Measurements from ENCODE around the gene MAP3K7. TPM values are rescaled to one million over a fixed set of nuclear protein-coding genes. Genes with fewer than 3 reads are reported as not detected.

The MAP3K7 gene
- total and polyA plus RNA-seq, 2 of the 8 experiments (the other 6 are each of a cell fraction or from before 2014, with no cell fraction given) = 27.3 to 34.8 TPM

DNA sequence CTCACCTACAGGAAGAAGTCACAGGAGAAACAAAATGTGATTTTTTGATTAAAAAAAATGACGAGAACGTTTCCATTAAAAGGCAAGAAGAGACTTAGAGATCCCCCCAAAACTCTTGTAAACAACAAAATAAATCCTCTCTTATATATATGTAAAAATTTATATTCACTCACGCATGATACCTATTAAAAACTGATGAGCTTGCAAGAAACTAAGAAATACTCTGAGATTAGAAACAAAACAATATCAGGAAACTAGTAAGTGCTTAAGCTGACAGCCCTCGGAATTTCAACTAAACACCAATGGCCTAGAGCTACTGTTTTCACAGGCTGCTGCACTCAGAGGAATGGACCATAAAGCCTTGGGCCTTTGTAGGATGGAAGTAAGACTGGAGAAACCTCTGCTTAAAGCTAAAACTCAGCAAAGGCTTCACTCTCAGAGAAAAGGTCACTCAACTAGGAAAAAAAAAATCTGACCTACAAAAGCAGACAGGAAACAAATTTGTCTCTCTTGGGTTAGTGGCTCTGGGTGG, 63.0 kb downstream of the MAP3K7 start (continued):
- TF ChIP-seq, protein P1, sequence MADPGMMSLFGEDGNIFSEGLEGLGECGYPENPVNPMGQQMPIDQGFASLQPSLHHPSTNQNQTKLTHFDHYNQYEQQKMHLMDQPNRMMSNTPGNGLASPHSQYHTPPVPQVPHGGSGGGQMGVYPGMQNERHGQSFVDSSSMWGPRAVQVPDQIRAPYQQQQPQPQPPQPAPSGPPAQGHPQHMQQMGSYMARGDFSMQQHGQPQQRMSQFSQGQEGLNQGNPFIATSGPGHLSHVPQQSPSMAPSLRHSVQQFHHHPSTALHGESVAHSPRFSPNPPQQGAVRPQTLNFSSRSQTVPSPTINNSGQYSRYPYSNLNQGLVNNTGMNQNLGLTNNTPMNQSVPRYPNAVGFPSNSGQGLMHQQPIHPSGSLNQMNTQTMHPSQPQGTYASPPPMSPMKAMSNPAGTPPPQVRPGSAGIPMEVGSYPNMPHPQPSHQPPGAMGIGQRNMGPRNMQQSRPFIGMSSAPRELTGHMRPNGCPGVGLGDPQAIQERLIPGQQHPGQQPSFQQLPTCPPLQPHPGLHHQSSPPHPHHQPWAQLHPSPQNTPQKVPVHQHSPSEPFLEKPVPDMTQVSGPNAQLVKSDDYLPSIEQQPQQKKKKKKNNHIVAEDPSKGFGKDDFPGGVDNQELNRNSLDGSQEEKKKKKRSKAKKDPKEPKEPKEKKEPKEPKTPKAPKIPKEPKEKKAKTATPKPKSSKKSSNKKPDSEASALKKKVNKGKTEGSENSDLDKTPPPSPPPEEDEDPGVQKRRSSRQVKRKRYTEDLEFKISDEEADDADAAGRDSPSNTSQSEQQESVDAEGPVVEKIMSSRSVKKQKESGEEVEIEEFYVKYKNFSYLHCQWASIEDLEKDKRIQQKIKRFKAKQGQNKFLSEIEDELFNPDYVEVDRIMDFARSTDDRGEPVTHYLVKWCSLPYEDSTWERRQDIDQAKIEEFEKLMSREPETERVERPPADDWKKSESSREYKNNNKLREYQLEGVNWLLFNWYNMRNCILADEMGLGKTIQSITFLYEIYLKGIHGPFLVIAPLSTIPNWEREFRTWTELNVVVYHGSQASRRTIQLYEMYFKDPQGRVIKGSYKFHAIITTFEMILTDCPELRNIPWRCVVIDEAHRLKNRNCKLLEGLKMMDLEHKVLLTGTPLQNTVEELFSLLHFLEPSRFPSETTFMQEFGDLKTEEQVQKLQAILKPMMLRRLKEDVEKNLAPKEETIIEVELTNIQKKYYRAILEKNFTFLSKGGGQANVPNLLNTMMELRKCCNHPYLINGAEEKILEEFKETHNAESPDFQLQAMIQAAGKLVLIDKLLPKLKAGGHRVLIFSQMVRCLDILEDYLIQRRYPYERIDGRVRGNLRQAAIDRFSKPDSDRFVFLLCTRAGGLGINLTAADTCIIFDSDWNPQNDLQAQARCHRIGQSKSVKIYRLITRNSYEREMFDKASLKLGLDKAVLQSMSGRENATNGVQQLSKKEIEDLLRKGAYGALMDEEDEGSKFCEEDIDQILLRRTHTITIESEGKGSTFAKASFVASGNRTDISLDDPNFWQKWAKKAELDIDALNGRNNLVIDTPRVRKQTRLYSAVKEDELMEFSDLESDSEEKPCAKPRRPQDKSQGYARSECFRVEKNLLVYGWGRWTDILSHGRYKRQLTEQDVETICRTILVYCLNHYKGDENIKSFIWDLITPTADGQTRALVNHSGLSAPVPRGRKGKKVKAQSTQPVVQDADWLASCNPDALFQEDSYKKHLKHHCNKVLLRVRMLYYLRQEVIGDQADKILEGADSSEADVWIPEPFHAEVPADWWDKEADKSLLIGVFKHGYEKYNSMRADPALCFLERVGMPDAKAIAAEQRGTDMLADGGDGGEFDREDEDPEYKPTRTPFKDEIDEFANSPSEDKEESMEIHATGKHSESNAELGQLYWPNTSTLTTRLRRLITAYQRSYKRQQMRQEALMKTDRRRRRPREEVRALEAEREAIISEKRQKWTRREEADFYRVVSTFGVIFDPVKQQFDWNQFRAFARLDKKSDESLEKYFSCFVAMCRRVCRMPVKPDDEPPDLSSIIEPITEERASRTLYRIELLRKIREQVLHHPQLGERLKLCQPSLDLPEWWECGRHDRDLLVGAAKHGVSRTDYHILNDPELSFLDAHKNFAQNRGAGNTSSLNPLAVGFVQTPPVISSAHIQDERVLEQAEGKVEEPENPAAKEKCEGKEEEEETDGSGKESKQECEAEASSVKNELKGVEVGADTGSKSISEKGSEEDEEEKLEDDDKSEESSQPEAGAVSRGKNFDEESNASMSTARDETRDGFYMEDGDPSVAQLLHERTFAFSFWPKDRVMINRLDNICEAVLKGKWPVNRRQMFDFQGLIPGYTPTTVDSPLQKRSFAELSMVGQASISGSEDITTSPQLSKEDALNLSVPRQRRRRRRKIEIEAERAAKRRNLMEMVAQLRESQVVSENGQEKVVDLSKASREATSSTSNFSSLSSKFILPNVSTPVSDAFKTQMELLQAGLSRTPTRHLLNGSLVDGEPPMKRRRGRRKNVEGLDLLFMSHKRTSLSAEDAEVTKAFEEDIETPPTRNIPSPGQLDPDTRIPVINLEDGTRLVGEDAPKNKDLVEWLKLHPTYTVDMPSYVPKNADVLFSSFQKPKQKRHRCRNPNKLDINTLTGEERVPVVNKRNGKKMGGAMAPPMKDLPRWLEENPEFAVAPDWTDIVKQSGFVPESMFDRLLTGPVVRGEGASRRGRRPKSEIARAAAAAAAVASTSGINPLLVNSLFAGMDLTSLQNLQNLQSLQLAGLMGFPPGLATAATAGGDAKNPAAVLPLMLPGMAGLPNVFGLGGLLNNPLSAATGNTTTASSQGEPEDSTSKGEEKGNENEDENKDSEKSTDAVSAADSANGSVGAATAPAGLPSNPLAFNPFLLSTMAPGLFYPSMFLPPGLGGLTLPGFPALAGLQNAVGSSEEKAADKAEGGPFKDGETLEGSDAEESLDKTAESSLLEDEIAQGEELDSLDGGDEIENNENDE (IDR thresholded peaks at IDR 0.05; ENCODE audit: insufficient replicate concordance, low read length) = no peak
- TF ChIP-seq SP2 (IDR thresholded peaks at IDR 0.05; ENCODE audit: low read length) (no peak), CHD1 (IDR thresholded peaks at IDR 0.05; ENCODE audit: low read depth, low read length) (no peak), USF2 (IDR thresholded peaks at IDR 0.05; ENCODE audit: low read length) (no peak), EP300 (IDR thresholded peaks at IDR 0.05; ENCODE audit: borderline replicate concordance in 1 of 2, low read depth in 2 of 2, low read length in 2 of 2) (no peak), CHD2 (IDR thresholded peaks at IDR 0.05; ENCODE audit: low read length) (no peak), CEBPB (IDR thresholded peaks at IDR 0.05; ENCODE audit: low read depth, low read length) (no peak), SP1 (IDR thresholded peaks at IDR 0.05; ENCODE audit: low read depth, low read length) (no peak), GABPA (IDR thresholded peaks at IDR 0.05; ENCODE audit: borderline replicate concordance, insufficient read depth, low read length) (no peak), MAFK (IDR thresholded peaks at IDR 0.05; ENCODE audit: low read depth, low read length) (no peak)
- TF ChIP-seq, protein P2, sequence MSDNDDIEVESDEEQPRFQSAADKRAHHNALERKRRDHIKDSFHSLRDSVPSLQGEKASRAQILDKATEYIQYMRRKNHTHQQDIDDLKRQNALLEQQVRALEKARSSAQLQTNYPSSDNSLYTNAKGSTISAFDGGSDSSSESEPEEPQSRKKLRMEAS (IDR thresholded peaks at IDR 0.05) = no peak

All from H1 (cell line).